Heart right ventricle (tissue), 16 donors: Measurements from ENCODE around the gene LNP1. TPM values are rescaled to one million over a fixed set of nuclear protein-coding genes. Genes with fewer than 3 reads are reported as not detected.
"Not testable (repeated sequence)": the region's sequence is repeated elsewhere in the genome, so short reads cannot be mapped to it uniquely, and the experiment has no call there.

Experiments used
- ATAC-seq, 8 donors: fragments of 200-7000 bp; cut with Tn5 transposase; one replicate each; pipeline ENCODE4 v1.9.1; 2020; ENCODE audit warnings: mild to moderate bottlenecking in 8 of 8, moderate library complexity in 8 of 8, moderate number of reproducible peaks in 1 of 8
- DNase-seq, 2 donors: peaks; one replicate each; pipeline ENCODE4 v3.0.0-alpha.2; 2020
- H3K27ac ChIP-seq, 10 donors: fragments of 200-600 bp; sonication (generic) in 2 of 10; one replicate each; pipeline versions ENCODE4 v1.5.0 to v1.8.0; 2020 to 2022; ENCODE audit warnings: mild to moderate bottlenecking in 3 of 10
- H3K27me3 ChIP-seq, 7 donors: fragments of 200-600 bp; one replicate each; pipeline ENCODE4 v1.8.0; 2021 to 2022; ENCODE audit warnings: mild to moderate bottlenecking in 2 of 7
- H3K36me3 ChIP-seq, 9 donors: fragments of 200-600 bp; sonication (generic) in 1 of 9; one replicate each; pipeline versions ENCODE4 v1.5.0 to v1.8.0; 2020 to 2022; ENCODE audit warnings: mild to moderate bottlenecking in 2 of 9
- H3K4me1 ChIP-seq, 9 donors: fragments of 200-600 bp; sonication (generic) in 1 of 9; one replicate each; pipeline versions ENCODE4 v1.5.0 to v1.8.0; 2020 to 2022; ENCODE audit warnings: mild to moderate bottlenecking in 4 of 9
- H3K4me3 ChIP-seq, 10 donors: fragments of 200-600 bp; sonication (generic) in 2 of 10; one replicate each; pipeline versions ENCODE4 v1.5.0 to v1.8.0; 2020 to 2022; ENCODE audit warnings: mild to moderate bottlenecking in 7 of 10, moderate library complexity in 2 of 10
- H3K9me3 ChIP-seq, 11 donors: fragments of 200-600 bp in 10 of 11; sonication (generic) in 2 of 11; one replicate each; pipeline versions ENCODE4 v1.5.0 to v1.8.0; 2013 to 2022; ENCODE audit warnings: mild to moderate bottlenecking in 2 of 11, control low read depth in 1 of 11, moderate library complexity in 1 of 11
- WGBS, 2 donors: extraction: QIAGEN DNeasy Blood & Tissue Kit; methylation state at CpG; one replicate each; pipeline ENCODE4 v1.1.7; 2013; ENCODE audit warnings: inconsistent platforms in 1 of 2; 5-methylcytosine and 5-hydroxymethylcytosine counted together
- intact Hi-C, 10 donors: fragments of 100-400 bp; cut with DNase I; formaldehyde crosslinking; loops; one replicate each; pipeline versions ENCODE4 v1.11.1 to v1.14.2; 2022
- long read RNA-seq, 3 donors: library from polyadenylated mRNA; unstranded; transcript quantifications; one replicate each; pipeline ENCODE4 v2.0.0, GENCODE V29; 2020 to 2021
- polyA plus RNA-seq, 2 donors: library from polyadenylated mRNA; stranded (reverse); fragments of 200-250 nt; gene quantifications; one replicate each; pipeline ENCODE4 v1.2.3, GENCODE V29; 2013
- total RNA-seq, 10 donors: library from RNA; stranded (reverse); fragmentation: NEBNext Ultra II Directional in 3 of 10; extraction: Animal tissue kit (Norgen Biotek cat#: 25700) in 3 of 10; gene quantifications; one replicate each; pipeline versions ENCODE4 v1.2.1 to v1.2.4, GENCODE V29; 2021 to 2023
- TF ChIP-seq, protein P1 (sequence below), 9 donors: fragments of 200-600 bp; sonication (generic) in 2 of 9; IDR thresholded peaks; one replicate each; pipeline versions ENCODE4 v1.5.0 to v1.8.0; 2021 to 2022; ENCODE audit warnings: antibody characterized with exemption in 9 of 9, mild to moderate bottlenecking in 5 of 9, moderate library complexity in 1 of 9
- donor health status: Arrhythmogenic right ventricular cardiomyopathy.
- donor health status: ischemic (EF 13 %, LVEDD 7.1; RV severe dilation, severe dysfunction).
- donor health status: healthy with polysubstance abuse.
- donor health status: DM: no; HTN: yes; CAD: no.
- donor health status: DM: no; HTN: no; CAD: no.
- donor health status: ischemic (EF 25% LVEDD 6.9; RV normal size, moderate dysfunction).
- donor health status: ischemic (EF 25% LVEDD 5.7; RV mildly dilated, moderate dysfunction).
- donor health status: healthy.
- donor health status: DM: yes; HTN: yes; CAD: no.
- donor health status: Ischemic cardiomyopathy.
- donor health status: ischemic (EF 35%, LVEDD 5.7; RV mildly dilated, moderate dysfunction).
- donor health status: nonischemic (EF 11% LVEDD 7.7; RV severe dilation, severe dysfunction).
- donor health status: DM: yes; HTN: yes; CAD: no.
- donor health status: PGD.
- donor health status: ischemic (EF 29% LVEDD 5.4; RV normal size, mild dysfunction).
- donor health status: nonischemic (EF 23%, LVEDD 6.1; RV moderate dilation, normal function).

The LNP1 gene, protein sequence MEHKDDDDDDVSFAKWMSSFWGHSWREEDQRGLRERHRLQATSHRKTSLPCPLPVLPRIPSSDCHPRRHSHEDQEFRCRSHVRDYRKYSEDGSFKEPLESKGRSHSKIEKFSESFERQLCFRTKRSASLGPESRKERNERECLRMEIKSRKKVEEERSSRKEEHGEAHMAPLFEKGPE
- total RNA-seq (1 to 10 TPM; 2.2 to 5.3 (median 4.0) TPM), polyA plus RNA-seq (1 to 10 TPM; 1.2 to 2.2 TPM)
- long read RNA-seq, donor 1, transcript LNP1-201 (4 exons, 2,210 nt) = major isoform, 5 of 5 reads
- long read RNA-seq, donor 1, partial matches to known transcripts = 0 of 5 reads
- long read RNA-seq, donor 1, other reads (novel, unspliced or antisense) = 0 of 5 reads
- long read RNA-seq, donor 2, transcript LNP1-201 (4 exons, 2,210 nt) = major isoform, 5 of 6 reads
- long read RNA-seq, donor 2, partial matches to known transcripts = 0 of 6 reads
- long read RNA-seq, donor 2, other reads (novel, unspliced or antisense) = 1 of 6 reads
- long read RNA-seq, donor 3, transcript LNP1-201 (4 exons, 2,210 nt) = major isoform, 10 of 12 reads
- long read RNA-seq, donor 3, partial matches to known transcripts = 2 of 12 reads
- long read RNA-seq, donor 3, other reads (novel, unspliced or antisense) = 0 of 12 reads

DNA sequence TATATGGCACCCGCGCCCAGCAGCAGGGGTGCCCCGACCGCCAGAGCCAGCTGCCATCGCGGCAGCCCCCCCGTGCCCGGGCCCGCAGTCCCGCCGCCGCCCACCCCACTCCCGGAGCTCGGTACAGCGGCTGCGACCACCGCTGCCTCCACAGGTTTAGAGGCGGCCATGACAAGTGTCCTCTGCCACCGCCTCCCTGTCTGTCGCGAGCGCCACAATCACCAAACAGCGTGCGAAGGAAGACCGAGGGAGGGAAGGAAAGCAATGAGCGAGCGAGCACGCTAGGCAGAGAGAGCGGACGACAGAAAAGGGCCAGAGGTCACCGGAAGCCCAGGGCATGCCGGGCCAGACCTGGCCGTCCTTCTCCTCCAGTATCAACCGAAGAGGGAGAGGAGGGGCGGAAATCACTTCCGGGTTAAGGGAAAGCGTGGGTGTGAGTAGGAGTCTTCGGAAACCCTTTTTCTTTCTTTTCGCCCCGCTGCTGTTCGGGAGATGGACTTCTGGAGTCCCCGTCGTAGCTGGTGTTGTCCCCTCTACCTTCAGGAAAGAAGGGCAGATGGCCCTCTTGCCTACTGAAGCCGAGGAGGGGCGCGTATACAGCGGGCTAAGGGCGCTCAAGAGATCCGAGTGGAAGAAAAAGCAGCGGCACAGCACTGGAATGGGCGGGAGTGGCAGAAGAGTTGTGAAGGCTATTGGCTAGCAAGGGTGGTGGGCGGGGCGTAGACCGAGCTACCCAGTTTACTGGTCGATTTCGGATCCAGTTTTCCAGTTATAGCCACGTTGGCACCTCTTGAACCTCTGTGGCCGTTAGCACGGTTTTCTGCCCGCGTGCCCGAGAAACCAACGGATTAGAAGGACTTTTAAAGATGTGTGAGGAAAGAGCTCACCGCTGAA lies at the start of gene LNP1, which contains the start of gene TOMM70:
Gene LNP1, plus strand, starts transcription at position 760 of the 894 bp plus-strand sequence. CDS start 28,191 bp downstream, outside the sequence.
Gene TOMM70, minus strand, starts transcription at position 310 of the 894 bp plus-strand sequence. Its CDS starts 140 bp downstream, at position 170.
- ATAC-seq = peak; percentile 96 to 99 (median 98)
- peak within 1 kb of the TSS; percentile 69 to 98 (median 90) for H3K4me3 ChIP-seq
- intact Hi-C loops = loop anchor here in 2 of 10 donors (5.0 kb wide), 4 partner anchors 64 to 139 kb away; partner anchors contain the start of genes NIT2 (in 1 of the 2), TBC1D23 (in 1 of the 2) and TMEM45A (in 1 of the 2)

DNA sequence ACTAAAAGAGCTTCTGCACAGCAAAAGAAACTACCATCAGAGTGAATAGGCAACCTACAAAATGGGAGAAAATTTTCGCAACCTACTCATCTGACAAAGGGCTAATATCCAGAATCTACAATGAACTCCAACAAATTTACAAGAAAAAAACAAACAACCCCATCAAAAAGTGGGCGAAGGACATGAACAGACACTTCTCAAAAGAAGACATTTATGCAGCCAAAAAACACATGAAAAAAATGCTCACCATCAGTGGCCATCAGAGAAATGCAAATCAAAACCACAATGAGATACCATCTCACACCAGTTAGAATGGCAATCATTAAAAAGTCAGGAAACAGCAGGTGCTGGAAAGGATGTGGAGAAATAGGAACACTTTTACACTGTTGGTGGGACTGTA lies 49.6 kb upstream of the LNP1 start:
- DNase-seq, H3K4me3 ChIP-seq, ATAC-seq, intact Hi-C loops, H3K27ac ChIP-seq, H3K4me1 ChIP-seq, H3K27me3 ChIP-seq, H3K9me3 ChIP-seq: not testable (repeated sequence)
- WGBS, 2 donors = 80 to 100% methylated on average over 1 of the region's 2 CpGs
- H3K36me3 ChIP-seq = peaks cover 0 to 91% (median 35%) of the 10 kb centered on the region in 9 donors

More for the DNA sequence above, at the start of gene LNP1, which contains the start of gene TOMM70:
- Histone ChIP-seq H3K4me1 (peaks cover 0 to 66% (median 54%) of the 10 kb centered on the region in 9 donors), H3K27me3 (no peaks in the 10 kb centered on the region), H3K27ac (peak within 1 kb of the TSS; percentile 71 to 98 (median 94)), H3K9me3 (no peaks in the 10 kb centered on the region), H3K36me3 (no peaks in the 10 kb centered on the region)
- WGBS, 2 donors = 0% methylated on average over 64 of the region's 64 CpGs
- TF ChIP-seq, protein P1, sequence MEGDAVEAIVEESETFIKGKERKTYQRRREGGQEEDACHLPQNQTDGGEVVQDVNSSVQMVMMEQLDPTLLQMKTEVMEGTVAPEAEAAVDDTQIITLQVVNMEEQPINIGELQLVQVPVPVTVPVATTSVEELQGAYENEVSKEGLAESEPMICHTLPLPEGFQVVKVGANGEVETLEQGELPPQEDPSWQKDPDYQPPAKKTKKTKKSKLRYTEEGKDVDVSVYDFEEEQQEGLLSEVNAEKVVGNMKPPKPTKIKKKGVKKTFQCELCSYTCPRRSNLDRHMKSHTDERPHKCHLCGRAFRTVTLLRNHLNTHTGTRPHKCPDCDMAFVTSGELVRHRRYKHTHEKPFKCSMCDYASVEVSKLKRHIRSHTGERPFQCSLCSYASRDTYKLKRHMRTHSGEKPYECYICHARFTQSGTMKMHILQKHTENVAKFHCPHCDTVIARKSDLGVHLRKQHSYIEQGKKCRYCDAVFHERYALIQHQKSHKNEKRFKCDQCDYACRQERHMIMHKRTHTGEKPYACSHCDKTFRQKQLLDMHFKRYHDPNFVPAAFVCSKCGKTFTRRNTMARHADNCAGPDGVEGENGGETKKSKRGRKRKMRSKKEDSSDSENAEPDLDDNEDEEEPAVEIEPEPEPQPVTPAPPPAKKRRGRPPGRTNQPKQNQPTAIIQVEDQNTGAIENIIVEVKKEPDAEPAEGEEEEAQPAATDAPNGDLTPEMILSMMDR (IDR thresholded peaks at IDR 0.05) = no peak
- DNase-seq = peak; percentile 96 to 98

DNA sequence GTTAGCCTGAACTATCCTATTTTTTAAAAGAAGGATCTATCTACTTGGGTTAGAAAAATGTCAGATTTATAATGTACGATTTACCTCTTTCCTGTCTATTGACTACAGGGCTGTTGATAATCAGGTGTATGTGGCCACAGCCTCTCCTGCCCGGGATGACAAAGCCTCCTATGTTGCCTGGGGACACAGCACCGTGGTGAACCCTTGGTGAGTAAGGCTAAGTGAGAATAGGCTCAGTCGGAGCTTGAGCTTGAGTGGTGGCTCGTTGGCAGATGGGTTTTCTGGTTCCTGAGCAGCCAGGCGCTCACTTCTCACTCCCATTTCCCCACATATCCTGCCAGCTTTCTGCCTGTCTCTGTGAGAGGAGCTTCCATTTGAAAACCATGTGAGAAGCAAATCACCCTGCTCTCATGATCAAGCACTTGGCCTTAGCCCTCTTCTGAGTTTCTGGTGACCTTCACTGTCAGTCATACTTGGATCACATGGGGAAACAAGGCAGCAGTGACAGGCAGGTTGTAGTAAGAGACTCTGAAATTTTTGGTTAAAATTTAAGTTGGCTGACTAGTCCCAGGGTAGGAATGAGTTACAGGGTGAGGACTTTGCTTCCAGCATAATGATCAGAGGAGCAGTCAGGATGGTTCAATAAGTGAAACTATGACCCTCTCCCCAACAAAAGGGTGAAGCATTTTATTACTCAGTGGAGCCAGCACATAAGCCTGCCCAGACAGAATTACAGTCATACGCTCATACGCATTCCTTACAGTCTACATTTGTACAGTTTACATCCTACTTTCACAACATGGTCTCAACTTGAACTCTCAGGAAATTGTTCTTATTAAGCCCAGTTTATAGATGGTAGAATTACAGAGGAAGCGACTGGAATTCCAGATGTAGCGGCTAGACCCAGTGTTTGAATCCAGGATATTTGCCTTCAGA lies 48.8 kb upstream of the LNP1 start:
- Histone ChIP-seq H3K4me3 (no peak overlapping the region), H3K9me3 (peaks cover 0 to 3% (median 0%) of the 10 kb centered on the region in 11 donors), H3K4me1 (no peaks in the 10 kb centered on the region), H3K27ac (no peak overlapping the region), H3K36me3 (peaks cover 0 to 91% (median 35%) of the 10 kb centered on the region in 9 donors), H3K27me3 (no peaks in the 10 kb centered on the region)
- intact Hi-C loops = no loop called here
- ATAC-seq (peak in 2 of 8 donors; percentile 39 to 42), DNase-seq (no peak)
- TF ChIP-seq, protein P1 (IDR thresholded peaks at IDR 0.05) = no peak
- WGBS, 2 donors = 90 to 94% methylated on average over 10 of the region's 10 CpGs

DNA sequence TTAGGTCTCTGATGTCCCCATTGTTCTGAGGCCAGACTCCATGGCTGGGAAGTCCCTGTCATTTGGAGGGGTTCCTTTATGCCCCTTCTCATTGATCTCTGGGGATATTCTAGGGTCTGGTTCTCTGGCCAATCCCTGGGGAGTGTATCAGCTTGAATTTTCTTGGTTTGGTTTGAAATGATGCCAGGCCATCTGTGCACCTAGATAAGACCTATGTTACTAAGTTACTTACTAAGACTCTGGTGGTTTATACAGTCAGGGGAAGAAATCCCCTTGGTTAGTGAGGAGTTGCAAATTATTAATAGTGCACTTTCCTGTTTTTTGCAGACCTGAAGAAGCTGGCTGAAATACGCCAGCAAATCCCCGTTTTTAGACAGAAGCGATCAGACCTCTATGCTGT lies 46.5 kb upstream of the LNP1 start:
- no peak for ATAC-seq
- H3K27ac ChIP-seq = no peak overlapping the region
- DNase-seq = no peak
- H3K27me3 ChIP-seq = no peaks in the 10 kb centered on the region
- WGBS, 2 donors = 94 to 98% methylated on average over 3 of the region's 3 CpGs
- intact Hi-C loops = no loop called here
- H3K36me3 ChIP-seq = peaks cover 0 to 91% (median 26%) of the 10 kb centered on the region in 9 donors
- TF ChIP-seq, protein P1 (IDR thresholded peaks at IDR 0.05) = no peak
- H3K4me3 ChIP-seq = no peak overlapping the region
- H3K9me3 ChIP-seq = peaks cover 0 to 3% (median 0%) of the 10 kb centered on the region in 11 donors
- no peaks in the 10 kb centered on the region for H3K4me1 ChIP-seq
